ENCODE measurements around the gene WDR5. TPM values are rescaled to one million over a fixed set of nuclear protein-coding genes. Genes with fewer than 3 reads are reported as not detected.

WDR5 gene
- total and polyA plus RNA-seq, 7 experiments from 2014 or later, result 13.8 to 42.3 (median 20.2) TPM

- Mint-ChIP-seq H3K4me3 (no peak overlapping the region), H3K27me3 (peaks cover 0 to 13% (median 0%) of the 10 kb centered on the region in 5 donors), H3K4me1 (peaks cover 7 to 23% (median 16%) of the 10 kb centered on the region in 7 donors), H3K9me3 (peaks cover 0 to 7% (median 0%) of the 10 kb centered on the region in 11 donors), H3K27ac (no peak overlapping the region), H3K36me3 (peaks cover 0 to 1% (median 0%) of the 10 kb centered on the region in 5 donors)
- Histone ChIP-seq H3K27ac (ENCODE audit: low read depth, low read length) (no peak overlapping the region), H3K4me1 (ENCODE audit: control insufficient read depth in 2 of 2, insufficient read depth in 2 of 2, low read length in 2 of 2) (peaks cover 0 to 20% of the 10 kb centered on the region in 2 donors), H3K27me3 (ENCODE audit: control insufficient read depth in 2 of 2, insufficient read depth in 2 of 2, low read length in 2 of 2) (no peaks in the 10 kb centered on the region), H3K36me3 (ENCODE audit: control insufficient read depth in 2 of 3, insufficient read depth in 3 of 3, low read length in 3 of 3) (no peaks in the 10 kb centered on the region), H3K4me3 (ENCODE audit: low read length) (no peak overlapping the region), H3K9me3 (ENCODE audit: control insufficient read depth in 2 of 3, low read length in 3 of 3) (no peaks in the 10 kb centered on the region)
- CTCF ChIA-PET, result no interaction called here
- ATAC-seq (no peak), DNase-seq (no peak)
- intact Hi-C loops (cut with micrococcal nuclease), result no loop called here
- POLR2A ChIA-PET, result interaction anchor here (1.1 kb wide), 1 partner anchor 14 kb away, joined by 3 read pairs; the partner anchor contains the start of gene RNU6ATAC
Observed at GRCh38 chr9:134178768-134179551, 43.1 kb downstream of the WDR5 start.

GRCh38 chr9:134179595-134179917 lies 43.7 kb downstream of the WDR5 start:
- H3K36me3 Mint-ChIP-seq, result peaks cover 0 to 1% (median 0%) of the 10 kb centered on the region in 5 donors
- ATAC-seq, result no peak
- H3K4me1 ChIP-seq (ENCODE audit: control insufficient read depth in 2 of 2, insufficient read depth in 2 of 2, low read length in 2 of 2), result peaks cover 0 to 20% of the 10 kb centered on the region in 2 donors
- CTCF ChIA-PET, result interaction anchor here (0.5 kb wide), 1 partner anchor 741 kb away, joined by 3 read pairs; no protein-coding TSS in a partner anchor
- intact Hi-C loops (cut with micrococcal nuclease), result no loop called here
- DNase-seq, result no peak
- H3K4me3 ChIP-seq (ENCODE audit: low read length), result no peak overlapping the region
- H3K36me3 ChIP-seq (ENCODE audit: control insufficient read depth in 2 of 3, insufficient read depth in 3 of 3, low read length in 3 of 3), result no peaks in the 10 kb centered on the region
- H3K27ac Mint-ChIP-seq, result no peak overlapping the region
- H3K27ac ChIP-seq (ENCODE audit: low read depth, low read length), result no peak overlapping the region
- peaks cover 0 to 13% (median 0%) of the 10 kb centered on the region in 5 donors for H3K27me3 Mint-ChIP-seq
- peaks cover 7 to 23% (median 16%) of the 10 kb centered on the region in 7 donors for H3K4me1 Mint-ChIP-seq
- POLR2A ChIA-PET, result interaction anchor here (1.1 kb wide), 1 partner anchor 15 kb away, joined by 3 read pairs; the partner anchor contains the start of gene RNU6ATAC
- H3K4me3 Mint-ChIP-seq, result peak overlapping the region in 1 of 10 donors; percentile 25
- peaks cover 0 to 7% (median 0%) of the 10 kb centered on the region in 11 donors for H3K9me3 Mint-ChIP-seq
- no peaks in the 10 kb centered on the region for H3K9me3 ChIP-seq (ENCODE audit: control insufficient read depth in 2 of 3, low read length in 3 of 3)
- H3K27me3 ChIP-seq (ENCODE audit: control insufficient read depth in 2 of 2, insufficient read depth in 2 of 2, low read length in 2 of 2), result no peaks in the 10 kb centered on the region

- Histone ChIP-seq H3K36me3 (ENCODE audit: control insufficient read depth in 2 of 3, insufficient read depth in 3 of 3, low read length in 3 of 3) (no peaks in the 10 kb centered on the region), H3K27ac (ENCODE audit: low read depth, low read length) (no peak overlapping the region), H3K27me3 (ENCODE audit: control insufficient read depth in 2 of 2, insufficient read depth in 2 of 2, low read length in 2 of 2) (no peaks in the 10 kb centered on the region), H3K9me3 (ENCODE audit: control insufficient read depth in 2 of 3, low read length in 3 of 3) (no peaks in the 10 kb centered on the region), H3K4me3 (ENCODE audit: low read length) (no peak overlapping the region), H3K4me1 (ENCODE audit: control insufficient read depth in 2 of 2, insufficient read depth in 2 of 2, low read length in 2 of 2) (peaks cover 0 to 20% of the 10 kb centered on the region in 2 donors)
- POLR2A ChIA-PET, result interaction anchor here (0.7 to 1.1 kb wide), 2 partner anchors 12 to 16 kb away, joined by 3 to 6 read pairs; partner anchors contain the start of gene RNU6ATAC
- DNase-seq (no peak), ATAC-seq (no peak)
- H3K27me3 Mint-ChIP-seq, result peaks cover 0 to 13% (median 0%) of the 10 kb centered on the region in 5 donors
- peaks cover 0 to 1% (median 0%) of the 10 kb centered on the region in 5 donors for H3K36me3 Mint-ChIP-seq
- peak overlapping the region in 1 of 10 donors; percentile 25 for H3K4me3 Mint-ChIP-seq
- CTCF ChIA-PET, result interaction anchor here (0.5 kb wide), 1 partner anchor 742 kb away, joined by 3 read pairs; no protein-coding TSS in a partner anchor
- H3K27ac Mint-ChIP-seq, result no peak overlapping the region
- peaks cover 0 to 7% (median 0%) of the 10 kb centered on the region in 11 donors for H3K9me3 Mint-ChIP-seq
- intact Hi-C loops (cut with micrococcal nuclease), result no loop called here
- peaks cover 7 to 23% (median 16%) of the 10 kb centered on the region in 7 donors for H3K4me1 Mint-ChIP-seq
Observed at GRCh38 chr9:134179918-134180785, 44.3 kb downstream of the WDR5 start.

DNA sequence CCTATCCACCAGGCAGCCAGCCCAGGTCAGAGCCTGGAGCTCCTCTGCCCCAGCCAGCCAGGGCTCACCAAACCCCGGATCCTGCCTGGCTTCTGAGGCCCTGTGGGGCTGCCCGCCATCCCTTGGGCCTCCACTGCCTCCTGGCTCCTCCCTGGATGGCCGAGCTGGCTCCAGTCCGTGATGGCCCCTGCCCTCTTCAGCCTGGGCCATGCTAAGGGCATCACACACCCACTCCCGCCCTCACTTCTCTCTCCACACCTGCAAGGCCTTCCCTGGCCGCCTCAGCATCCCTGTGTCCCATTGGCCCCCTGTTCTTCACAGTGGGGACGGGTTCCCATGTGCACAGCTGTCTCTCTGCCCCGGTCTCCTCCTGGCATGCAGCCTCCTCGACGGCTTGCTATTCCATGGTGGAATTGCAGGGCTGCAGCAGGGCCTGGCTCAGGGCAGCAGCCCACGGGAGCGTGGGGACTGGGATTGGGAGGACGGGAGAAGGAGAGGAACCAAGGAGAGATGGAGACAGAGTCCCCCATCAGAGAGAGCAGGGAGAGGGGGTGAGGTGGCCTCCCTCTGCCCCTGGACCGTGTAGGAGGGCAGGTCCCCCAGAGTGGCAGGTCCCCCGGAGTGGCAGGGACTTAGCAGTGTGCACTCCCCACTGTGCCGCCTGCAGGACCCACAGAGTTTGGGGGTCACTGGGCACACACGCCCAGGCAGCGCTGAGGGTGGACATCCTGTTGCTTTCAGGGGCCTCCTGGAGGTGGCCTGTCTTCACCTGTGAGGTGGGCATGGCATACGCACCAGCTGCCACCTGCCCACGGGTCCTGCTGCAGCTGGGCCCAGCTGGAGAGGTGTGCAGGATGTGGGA lies 45.1 kb downstream of the WDR5 start:
- H3K9me3 ChIP-seq (ENCODE audit: control insufficient read depth in 2 of 3, low read length in 3 of 3), result no peaks in the 10 kb centered on the region
- DNase-seq (no peak), ATAC-seq (no peak)
- Mint-ChIP-seq H3K4me1 (peaks cover 15 to 26% (median 23%) of the 10 kb centered on the region in 7 donors), H3K27ac (peak overlapping the region in 1 of 9 donors; percentile 47), H3K36me3 (peaks cover 0 to 1% (median 0%) of the 10 kb centered on the region in 5 donors), H3K4me3 (no peak overlapping the region), H3K9me3 (peaks cover 0 to 7% (median 0%) of the 10 kb centered on the region in 11 donors), H3K27me3 (peaks cover 0 to 13% (median 0%) of the 10 kb centered on the region in 5 donors)
- CTCF ChIA-PET, result no interaction called here
- H3K4me1 ChIP-seq (ENCODE audit: control insufficient read depth in 2 of 2, insufficient read depth in 2 of 2, low read length in 2 of 2), result peaks cover 7 to 25% of the 10 kb centered on the region in 2 donors
- intact Hi-C loops (cut with micrococcal nuclease), result no loop called here
- no peaks in the 10 kb centered on the region for H3K27me3 ChIP-seq (ENCODE audit: control insufficient read depth in 2 of 2, insufficient read depth in 2 of 2, low read length in 2 of 2)
- no peak overlapping the region for H3K4me3 ChIP-seq (ENCODE audit: low read length)
- POLR2A ChIA-PET, result interaction anchor here (0.7 kb wide), 1 partner anchor 13 kb away, joined by 6 read pairs; no protein-coding TSS in a partner anchor
- H3K36me3 ChIP-seq (ENCODE audit: control insufficient read depth in 2 of 3, insufficient read depth in 3 of 3, low read length in 3 of 3), result no peaks in the 10 kb centered on the region
- no peak overlapping the region for H3K27ac ChIP-seq (ENCODE audit: low read depth, low read length)

DNA sequence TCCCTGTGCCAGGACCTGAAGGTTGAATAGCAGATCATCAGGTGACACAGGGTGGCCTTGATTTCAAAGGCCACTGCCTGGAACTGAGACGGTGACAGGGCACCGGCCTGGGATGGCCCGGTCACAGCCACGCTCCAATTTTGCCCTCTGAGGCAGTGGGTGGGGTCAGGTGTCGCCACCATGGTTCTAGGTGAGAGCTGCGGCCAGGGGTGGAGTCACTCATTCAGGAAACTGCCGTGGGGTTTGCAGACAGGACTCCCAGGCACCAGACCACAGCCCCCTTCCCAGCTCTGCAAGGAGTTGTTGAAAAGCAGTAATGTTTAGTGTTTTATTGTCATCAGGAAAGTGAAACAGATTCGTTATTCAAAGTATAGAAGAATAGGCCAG lies 45.8 kb downstream of the WDR5 start:
- peaks cover 7 to 25% of the 10 kb centered on the region in 2 donors for H3K4me1 ChIP-seq (ENCODE audit: control insufficient read depth in 2 of 2, insufficient read depth in 2 of 2, low read length in 2 of 2)
- no peak for DNase-seq
- no peak overlapping the region for H3K4me3 ChIP-seq (ENCODE audit: low read length)
- peaks cover 0 to 7% (median 0%) of the 10 kb centered on the region in 11 donors for H3K9me3 Mint-ChIP-seq
- peak overlapping the region in 1 of 10 donors; percentile 32 for H3K4me3 Mint-ChIP-seq
- ChIA-PET CTCF (no interaction called here), POLR2A (no interaction called here)
- peaks cover 21 to 30% (median 29%) of the 10 kb centered on the region in 7 donors for H3K4me1 Mint-ChIP-seq
- H3K9me3 ChIP-seq (ENCODE audit: control insufficient read depth in 2 of 3, low read length in 3 of 3), result no peaks in the 10 kb centered on the region
- ATAC-seq, result no peak
- H3K27me3 Mint-ChIP-seq, result peaks cover 0 to 13% (median 0%) of the 10 kb centered on the region in 5 donors
- H3K27ac Mint-ChIP-seq, result peak overlapping the region in 2 of 9 donors; percentile 33 to 75
- no peaks in the 10 kb centered on the region for H3K36me3 ChIP-seq (ENCODE audit: control insufficient read depth in 2 of 3, insufficient read depth in 3 of 3, low read length in 3 of 3)
- intact Hi-C loops (cut with micrococcal nuclease), result no loop called here
- H3K27ac ChIP-seq (ENCODE audit: low read depth, low read length), result no peak overlapping the region
- H3K27me3 ChIP-seq (ENCODE audit: control insufficient read depth in 2 of 2, insufficient read depth in 2 of 2, low read length in 2 of 2), result no peaks in the 10 kb centered on the region
- peaks cover 0 to 1% (median 0%) of the 10 kb centered on the region in 5 donors for H3K36me3 Mint-ChIP-seq

Data from naive thymus-derived CD4-positive, alpha-beta T cell (primary cell).